Loucy (cell line): ENCODE results near the gene DLG2.

Experiments used
- CTCF ChIP-seq: fragments of 200-600 bp; sonication (generic); conservative IDR thresholded peaks from 2 replicates; pipeline ENCODE4 v1.5.1; 2014; ENCODE audit warnings: mild to moderate bottlenecking, antibody characterized with exemption, low read length
- EZH2phosphoT487 ChIP-seq: fragments of 200-600 bp; IDR thresholded peaks from 2 replicates; pipeline ENCODE4 v1.6.1; 2018; ENCODE audit warnings: antibody characterized with exemption, mild to moderate bottlenecking, moderate library complexity, borderline replicate concordance

DNA sequence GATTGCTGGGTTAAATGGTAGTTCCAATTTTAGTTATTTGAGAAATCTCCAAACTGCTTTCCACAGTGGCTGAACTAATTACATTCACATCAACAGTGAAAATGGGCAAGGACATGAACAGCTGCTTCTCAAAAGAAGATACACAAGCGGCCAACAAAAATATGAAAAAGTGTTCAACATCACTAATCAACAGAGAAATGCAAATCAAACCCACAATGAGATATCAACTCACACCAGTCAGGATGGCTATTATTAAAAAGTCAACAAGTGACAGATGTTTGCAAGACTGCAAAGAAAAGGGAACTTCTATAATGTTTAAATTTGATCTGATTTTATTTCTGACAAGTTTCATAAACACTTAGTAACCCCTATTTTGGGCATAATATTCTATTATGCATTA lies 537.5 kb downstream of the DLG2 start:
- TF ChIP-seq CTCF (no peak), EZH2phosphoT487 (no peak)
